ENCODE data around the gene NBAS.
"Not testable (repeated sequence)": the region's sequence is repeated elsewhere in the genome, so short reads cannot be mapped to it uniquely, and the experiment has no call there.

Gene NBAS

GRCh38 chr2:15547115-15547876, 13.8 kb downstream of the NBAS start:
- no peak for TF ChIP-seq CTCF (IDR thresholded peaks at IDR 0.05; ENCODE audit: insufficient read depth, low read length, missing control alignments)
- CTCF ChIA-PET, result interaction anchor here (0.8 to 2.3 kb wide), 5 partner anchors 8 to 29 kb away, joined by 3 to 11 read pairs (median 5); no protein-coding TSS in a partner anchor
- no peak overlapping the region for H3K4me3 ChIP-seq (ENCODE audit: low read depth, low read length)
- DNase-seq (ENCODE audit: low read depth, low spot score), result no peak
- POLR2A ChIA-PET, result no interaction called here

- POLR2A ChIA-PET, result no interaction called here
- no peak for TF ChIP-seq CTCF (IDR thresholded peaks at IDR 0.05; ENCODE audit: insufficient read depth, low read length, missing control alignments)
- no peak overlapping the region for H3K4me3 ChIP-seq (ENCODE audit: low read depth, low read length)
- no peak for DNase-seq (ENCODE audit: low read depth, low spot score)
- CTCF ChIA-PET, result interaction anchor here (0.7 to 2.3 kb wide), 8 partner anchors 8 to 53 kb away, joined by 3 to 11 read pairs (median 4); no protein-coding TSS in a partner anchor
Observed at GRCh38 chr2:15546297-15547098, 14.6 kb downstream of the NBAS start.

- ChIA-PET POLR2A (no interaction called here), CTCF (no interaction called here)
- DNase-seq (ENCODE audit: low read depth, low spot score), result no peak
- no peak for TF ChIP-seq CTCF (IDR thresholded peaks at IDR 0.05; ENCODE audit: insufficient read depth, low read length, missing control alignments)
- H3K4me3 ChIP-seq (ENCODE audit: low read depth, low read length), result no peak overlapping the region
Observed at GRCh38 chr2:15544227-15544626, 16.9 kb downstream of the NBAS start.

- no peak overlapping the region for H3K4me3 ChIP-seq (ENCODE audit: low read depth, low read length)
- ChIA-PET CTCF (no interaction called here), POLR2A (no interaction called here)
- no peak for DNase-seq (ENCODE audit: low read depth, low spot score)
- no peak for TF ChIP-seq CTCF (IDR thresholded peaks at IDR 0.05; ENCODE audit: insufficient read depth, low read length, missing control alignments)
Observed at GRCh38 chr2:15543541-15543940, 17.6 kb downstream of the NBAS start.

- no peak for DNase-seq (ENCODE audit: low read depth, low spot score)
- no peak for TF ChIP-seq CTCF (IDR thresholded peaks at IDR 0.05; ENCODE audit: insufficient read depth, low read length, missing control alignments)
- no peak overlapping the region for H3K4me3 ChIP-seq (ENCODE audit: low read depth, low read length)
- CTCF ChIA-PET, result no interaction called here
- POLR2A ChIA-PET, result no interaction called here
Observed at GRCh38 chr2:15543053-15543452, 18.1 kb downstream of the NBAS start.

GRCh38 chr2:15542269-15542668, 18.9 kb downstream of the NBAS start:
- CTCF ChIA-PET; H3K4me3 ChIP-seq (ENCODE audit: low read depth, low read length); POLR2A ChIA-PET; DNase-seq (ENCODE audit: low read depth, low spot score): not testable (repeated sequence)

GRCh38 chr2:15540523-15540922, 20.6 kb downstream of the NBAS start:
- CTCF ChIA-PET, result not testable (repeated sequence)

More at GRCh38 chr2:15540523-15540922, 20.6 kb downstream of the NBAS start:
- H3K4me3 ChIP-seq (ENCODE audit: low read depth, low read length); POLR2A ChIA-PET; DNase-seq (ENCODE audit: low read depth, low spot score): not testable (repeated sequence)

All from AG04449 (cell line).